Measurements from ENCODE around the gene CFAP57.

CFAP57 gene

GRCh38 chr1:43280692-43281091 is 108.6 kb downstream of the CFAP57 start:
- no peak for DNase-seq (ENCODE audit: low spot score)
- POLR2A ChIA-PET (ENCODE audit: low non-redundant PET), result no interaction called here
- H3K27ac ChIP-seq, result no peak overlapping the region
- CTCF ChIA-PET, result interaction anchor here (0.7 kb wide), 1 partner anchor 174 kb away, joined by 3 read pairs; no protein-coding TSS in a partner anchor
- TF ChIP-seq, protein P1, sequence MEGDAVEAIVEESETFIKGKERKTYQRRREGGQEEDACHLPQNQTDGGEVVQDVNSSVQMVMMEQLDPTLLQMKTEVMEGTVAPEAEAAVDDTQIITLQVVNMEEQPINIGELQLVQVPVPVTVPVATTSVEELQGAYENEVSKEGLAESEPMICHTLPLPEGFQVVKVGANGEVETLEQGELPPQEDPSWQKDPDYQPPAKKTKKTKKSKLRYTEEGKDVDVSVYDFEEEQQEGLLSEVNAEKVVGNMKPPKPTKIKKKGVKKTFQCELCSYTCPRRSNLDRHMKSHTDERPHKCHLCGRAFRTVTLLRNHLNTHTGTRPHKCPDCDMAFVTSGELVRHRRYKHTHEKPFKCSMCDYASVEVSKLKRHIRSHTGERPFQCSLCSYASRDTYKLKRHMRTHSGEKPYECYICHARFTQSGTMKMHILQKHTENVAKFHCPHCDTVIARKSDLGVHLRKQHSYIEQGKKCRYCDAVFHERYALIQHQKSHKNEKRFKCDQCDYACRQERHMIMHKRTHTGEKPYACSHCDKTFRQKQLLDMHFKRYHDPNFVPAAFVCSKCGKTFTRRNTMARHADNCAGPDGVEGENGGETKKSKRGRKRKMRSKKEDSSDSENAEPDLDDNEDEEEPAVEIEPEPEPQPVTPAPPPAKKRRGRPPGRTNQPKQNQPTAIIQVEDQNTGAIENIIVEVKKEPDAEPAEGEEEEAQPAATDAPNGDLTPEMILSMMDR (conservative IDR thresholded peaks at IDR 0.05; ENCODE audit: low read depth), result no peak

DNA sequence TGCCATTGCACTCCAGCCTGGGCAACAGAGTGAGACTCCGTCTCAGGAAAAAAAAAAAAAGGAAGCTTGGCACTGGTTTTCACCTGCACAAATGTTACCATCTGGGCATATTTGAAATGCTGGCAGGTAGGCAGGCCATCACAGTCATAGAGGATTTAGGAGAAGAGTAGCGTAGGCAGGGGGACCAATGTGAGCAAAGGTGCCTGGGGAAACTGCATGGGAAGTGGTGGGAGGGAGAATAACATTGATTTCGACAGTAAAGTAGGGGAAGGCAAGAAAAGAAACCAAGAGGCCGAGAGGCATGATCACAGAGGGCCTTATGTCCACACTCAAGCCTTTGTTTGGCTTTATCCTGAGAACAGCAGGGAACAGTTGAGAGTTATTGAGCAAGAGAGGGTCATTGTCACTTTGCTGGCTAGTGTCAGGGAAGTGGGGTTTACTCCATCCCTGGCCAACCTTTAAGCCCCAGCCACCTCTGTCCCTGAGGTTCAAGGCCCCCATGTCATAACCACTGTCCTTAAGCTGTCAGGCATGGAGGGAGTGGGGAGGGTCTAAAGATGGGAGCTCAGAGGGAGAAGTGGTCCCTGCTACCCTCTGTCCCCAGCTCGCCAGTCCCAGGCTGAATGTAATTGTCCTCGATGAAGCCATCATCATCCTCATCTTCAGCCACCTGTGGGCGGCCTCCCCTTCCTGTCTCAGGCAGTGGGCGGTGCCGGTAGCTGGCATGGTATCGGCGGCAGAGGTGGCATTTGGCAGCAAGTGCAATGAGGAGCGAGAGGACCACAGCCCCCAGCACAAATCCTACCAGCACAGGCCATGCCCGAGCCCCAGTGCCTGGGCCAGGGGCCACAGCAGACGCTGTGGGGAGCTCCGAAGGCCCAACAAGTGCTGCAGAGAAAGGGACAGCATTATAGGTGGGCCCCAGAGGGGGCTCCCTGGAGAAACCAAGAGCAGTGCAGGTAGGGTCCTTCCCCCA is 110.4 kb downstream of the CFAP57 start:
- DNase-seq (ENCODE audit: low spot score), result no peak
- POLR2A ChIA-PET (ENCODE audit: low non-redundant PET), result no interaction called here
- no peak overlapping the region for H3K27ac ChIP-seq
- TF ChIP-seq, protein P1 (conservative IDR thresholded peaks at IDR 0.05; ENCODE audit: low read depth), result no peak
- CTCF ChIA-PET, result interaction anchor here (0.7 kb wide), 1 partner anchor 44 kb away, joined by 3 read pairs; no protein-coding TSS in a partner anchor

DNA sequence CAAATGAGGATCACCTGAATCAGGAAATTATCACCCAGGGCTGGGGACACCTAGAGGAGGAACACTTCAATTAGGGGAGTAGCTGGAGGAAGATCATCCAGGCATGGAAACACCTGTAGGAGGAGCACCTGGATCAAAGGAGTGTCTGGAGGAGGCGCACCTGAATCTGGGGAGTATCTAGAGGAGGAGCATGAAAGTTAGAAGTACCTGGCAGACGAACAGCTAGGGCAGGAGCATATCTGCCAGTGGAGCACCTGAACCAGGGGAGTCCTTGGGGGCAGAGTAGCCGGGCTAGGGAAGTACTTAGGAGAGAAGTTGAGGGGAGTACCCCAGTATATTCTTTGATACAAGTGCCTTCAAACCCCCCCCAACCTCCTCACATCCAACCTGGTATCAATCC is 111.9 kb downstream of the CFAP57 start:
- ChIA-PET CTCF (interaction anchor here (2.2 kb wide), 1 partner anchor 10 kb away, joined by 15 read pairs; no protein-coding TSS in a partner anchor), POLR2A (ENCODE audit: low non-redundant PET) (no interaction called here)
- no peak for DNase-seq (ENCODE audit: low spot score)
- TF ChIP-seq, protein P1 (conservative IDR thresholded peaks at IDR 0.05; ENCODE audit: low read depth), result no peak
- H3K27ac ChIP-seq, result no peak overlapping the region

DNA sequence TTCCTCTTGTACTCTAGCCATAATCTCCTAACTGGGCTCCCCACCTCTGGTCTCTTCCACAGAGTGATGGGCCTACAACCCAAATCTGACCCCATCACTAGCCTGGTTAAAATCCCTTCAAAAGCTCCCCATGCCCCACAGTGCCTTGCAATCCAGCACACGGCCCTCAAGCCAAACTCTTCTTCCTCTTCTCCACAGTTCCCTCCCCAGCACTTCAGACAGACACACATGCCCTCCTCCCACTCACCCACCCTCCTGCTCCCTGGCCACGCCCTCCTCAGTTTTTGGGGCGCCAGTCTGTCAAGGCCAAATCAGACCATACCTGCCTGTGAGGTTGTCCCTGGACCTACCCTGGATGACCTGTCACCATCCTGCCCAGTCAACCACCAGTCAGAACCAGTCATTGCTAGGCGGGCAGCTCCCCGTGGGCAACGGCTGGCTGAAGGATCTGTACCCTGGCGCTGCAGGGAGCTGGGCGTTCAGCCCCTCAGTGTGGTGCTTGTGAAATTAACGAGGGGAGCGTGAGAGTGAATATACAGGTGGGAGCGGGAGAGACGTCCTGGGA is 112.5 kb downstream of the CFAP57 start:
- CTCF ChIA-PET, result interaction anchor here (0.5 to 2.2 kb wide), 4 partner anchors 9 to 516 kb away, joined by 3 to 15 read pairs (median 4); no protein-coding TSS in a partner anchor
- DNase-seq (ENCODE audit: low spot score), result no peak
- POLR2A ChIA-PET (ENCODE audit: low non-redundant PET), result no interaction called here

DNA sequence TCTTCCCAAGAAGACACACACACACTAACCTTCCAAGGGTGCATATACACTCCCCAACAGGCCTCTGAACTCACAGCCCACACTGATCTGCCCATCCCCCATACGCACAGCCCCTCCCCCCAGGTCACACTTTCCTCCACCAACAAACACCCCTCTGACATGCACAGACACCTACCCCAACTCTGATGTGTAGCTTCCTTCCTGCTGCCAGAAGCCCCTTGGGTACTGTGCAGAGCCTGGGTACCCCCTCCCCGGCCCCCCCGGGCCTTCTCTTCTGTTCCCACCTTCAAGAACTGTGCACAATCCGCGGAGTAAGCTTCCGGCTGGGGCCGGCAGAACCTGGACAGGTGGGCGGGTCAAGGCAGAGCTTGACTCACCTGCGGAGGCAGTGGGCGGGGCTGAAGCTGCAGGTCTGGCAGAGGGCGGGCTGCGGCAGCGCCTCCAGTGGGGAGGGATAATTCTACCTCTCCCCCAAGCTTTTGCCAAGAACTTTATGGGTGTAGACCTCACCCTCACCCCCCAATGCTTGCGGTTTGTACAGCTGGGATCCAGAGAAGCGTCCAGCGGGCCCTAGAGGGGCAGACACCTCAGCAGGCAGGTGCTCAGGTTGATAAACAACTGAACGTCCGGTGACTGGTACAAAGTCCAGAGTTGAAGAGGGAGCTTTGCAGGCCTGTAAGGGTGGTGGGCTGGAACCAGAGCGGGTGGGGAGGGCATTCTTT is 113.3 kb downstream of the CFAP57 start, which contains the start of gene C1orf210:
TSS of gene C1orf210 (minus strand) at position 313 of the 722 bp plus-strand sequence. CDS start 2,311 bp downstream, outside the sequence.
- ChIA-PET CTCF (interaction anchor here (0.6 to 2.2 kb wide), 11 partner anchors 9 to 517 kb away, joined by 3 to 15 read pairs (median 3); no protein-coding TSS in a partner anchor), POLR2A (ENCODE audit: low non-redundant PET) (interaction anchor here (1.1 kb wide), 1 partner anchor 73 kb away, joined by 4 read pairs; no protein-coding TSS in a partner anchor)

More for the DNA sequence above, 112.5 kb downstream of the CFAP57 start:
- no peak overlapping the region for H3K27ac ChIP-seq
- TF ChIP-seq, protein P1 (conservative IDR thresholded peaks at IDR 0.05; ENCODE audit: low read depth), result no peak

More for the DNA sequence above, 113.3 kb downstream of the CFAP57 start, which contains the start of gene C1orf210:
- no peak within 1 kb of the TSS for H3K27ac ChIP-seq
- TF ChIP-seq, protein P1 (conservative IDR thresholded peaks at IDR 0.05; ENCODE audit: low read depth), result 0 out of 2 replicates have a peak, but pooled peaks have one; percentile 19
- peak; percentile 94 for DNase-seq (ENCODE audit: low spot score)

Measured in RWPE1 (cell line).